IPS DF 19.7 (cell line): Measurements from ENCODE around the gene CCT2.

Experiments
- DNase-seq: peaks from one replicate; pipeline ENCODE4 v3.0.0-alpha.2; 2013; ENCODE audit warnings: low read depth, low spot score

CCT2 gene

DNA sequence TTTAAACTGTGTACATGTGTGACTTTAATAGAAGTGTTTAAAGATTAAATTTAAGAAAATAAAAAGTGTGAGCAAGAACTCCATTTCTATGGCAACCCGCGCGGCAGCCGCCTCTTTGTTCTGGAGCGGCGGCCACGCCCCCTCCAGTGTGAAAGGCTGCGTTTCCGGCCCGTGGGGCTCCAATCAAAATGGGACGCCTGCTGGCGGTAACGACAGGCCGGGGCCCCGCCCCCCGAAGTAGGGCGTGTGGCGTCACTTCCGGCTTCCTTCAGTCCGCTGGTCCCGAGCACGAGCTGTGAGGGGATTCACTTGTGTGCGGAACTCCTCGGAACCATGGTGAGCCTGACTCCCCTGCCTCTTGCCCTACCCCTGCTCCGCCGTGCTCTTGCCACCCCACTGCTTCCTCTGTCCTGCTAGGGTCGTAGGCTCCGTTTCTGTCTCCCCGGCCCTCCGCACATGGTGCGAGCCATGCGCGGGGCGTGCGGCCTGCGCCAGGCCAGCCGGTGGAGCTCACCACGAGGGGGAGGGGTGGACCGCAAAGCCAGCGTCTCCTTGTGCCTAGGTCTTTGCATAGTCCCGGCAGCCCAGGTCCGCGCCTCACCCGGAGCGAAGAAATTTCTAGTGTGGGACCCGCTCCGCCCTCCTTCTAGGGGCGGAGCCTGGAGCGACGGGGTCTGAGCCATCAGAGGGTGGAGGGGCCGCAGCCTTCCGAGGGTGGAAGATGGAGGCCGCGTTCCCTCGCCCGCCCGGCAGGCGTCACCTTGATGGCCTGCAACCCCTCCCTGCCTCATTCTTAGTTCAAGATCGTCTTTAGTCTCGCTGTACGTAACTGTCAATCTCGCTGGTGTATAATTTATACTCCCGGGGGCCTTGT, at the start of gene CCT2:
TSS of gene CCT2 (plus strand) at position 271 of the 874 bp plus-strand sequence. CDS start at position 334, 63 bp downstream.
- peak; percentile 88 for DNase-seq

DNA sequence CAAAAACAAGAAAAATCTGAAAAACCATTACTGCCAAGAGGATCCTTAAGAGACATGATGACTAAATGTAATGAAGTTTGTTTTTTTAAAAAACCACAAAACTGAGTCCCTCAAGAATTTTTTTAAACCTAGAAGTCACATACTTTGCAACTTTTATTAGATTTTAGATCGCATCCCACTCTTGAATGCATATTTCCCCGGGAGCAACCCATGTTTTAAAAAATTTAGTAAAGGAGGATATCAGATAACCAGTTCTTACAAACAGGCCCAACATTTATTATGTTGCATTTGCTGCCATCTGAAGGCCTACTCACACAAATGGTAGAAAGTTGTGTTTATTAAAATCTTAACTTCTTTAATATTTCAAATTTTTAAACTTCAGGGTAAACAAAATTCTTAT, 44.3 kb upstream of the CCT2 start:
- DNase-seq: no peak

DNA sequence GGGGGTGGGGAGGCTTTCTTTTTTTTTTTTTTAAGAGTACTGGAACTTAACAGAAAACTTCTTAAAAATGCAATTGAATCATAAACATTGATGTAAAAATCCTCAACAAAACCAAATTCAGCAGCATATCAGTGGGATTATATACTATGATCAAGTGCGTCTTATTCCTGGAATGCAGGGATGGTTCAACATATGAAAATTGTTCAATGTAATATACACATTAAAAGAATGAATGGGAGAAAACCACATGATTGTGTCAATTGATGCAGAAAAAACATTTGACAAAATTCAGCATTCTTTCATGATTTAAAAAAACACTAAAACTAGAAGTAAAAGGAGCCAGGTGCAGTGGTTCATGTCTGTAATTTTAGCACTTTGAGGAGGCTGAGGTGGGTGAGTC, 41.2 kb upstream of the CCT2 start:
- DNase-seq: no peak

DNA sequence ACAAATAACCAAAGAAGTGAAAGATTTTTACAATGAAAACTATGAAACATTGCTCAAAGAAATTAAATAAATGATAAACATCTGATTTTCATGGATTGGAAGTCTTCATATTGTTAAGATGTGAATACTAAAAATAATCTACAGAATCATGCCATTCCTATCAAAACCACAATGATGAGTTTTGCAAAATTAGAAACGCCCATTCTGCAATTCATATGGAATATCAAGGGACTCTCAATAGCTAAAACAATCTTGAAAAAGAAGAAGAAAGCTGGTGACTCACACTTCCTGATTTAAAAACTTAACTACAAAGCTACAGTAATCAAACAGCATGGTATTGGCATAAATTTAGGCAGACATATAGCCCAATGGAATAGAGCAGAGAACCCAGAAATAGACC, 40.2 kb upstream of the CCT2 start:
- no peak for DNase-seq

DNA sequence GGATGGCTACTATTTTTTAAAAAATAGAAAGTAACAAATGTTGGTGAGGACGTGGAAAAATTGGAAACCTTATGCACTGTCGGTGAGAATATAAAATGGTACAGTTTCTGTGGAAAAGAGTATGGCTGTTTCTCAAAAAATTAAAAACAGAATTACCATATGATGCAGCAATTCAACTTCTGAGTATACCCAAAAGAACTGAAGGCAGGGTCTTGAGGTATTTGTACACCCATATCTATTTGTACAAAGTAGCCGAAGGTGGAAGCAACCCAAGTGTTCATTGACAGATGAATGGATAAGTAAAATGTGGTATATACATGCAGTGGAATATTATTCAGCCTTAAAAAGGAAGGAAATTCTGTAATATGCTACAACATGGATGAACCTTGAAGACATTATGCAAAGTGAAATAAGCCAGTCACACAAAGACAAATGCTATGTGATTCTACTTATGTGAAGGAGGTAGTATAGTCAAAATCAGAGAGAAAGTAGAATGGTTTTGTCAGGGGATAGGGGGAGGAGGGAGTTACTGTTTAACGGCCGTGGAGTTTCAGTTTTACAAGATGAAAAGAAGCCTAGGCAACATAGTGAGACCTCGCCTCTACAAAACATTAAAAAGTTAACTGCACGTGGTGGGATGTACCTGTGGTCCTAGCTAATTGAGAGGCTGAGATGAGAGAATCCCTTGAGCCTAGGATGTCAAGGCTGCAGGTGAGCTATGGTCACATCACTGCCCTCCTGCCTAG, 38.4 kb upstream of the CCT2 start:
- DNase-seq: no peak

DNA sequence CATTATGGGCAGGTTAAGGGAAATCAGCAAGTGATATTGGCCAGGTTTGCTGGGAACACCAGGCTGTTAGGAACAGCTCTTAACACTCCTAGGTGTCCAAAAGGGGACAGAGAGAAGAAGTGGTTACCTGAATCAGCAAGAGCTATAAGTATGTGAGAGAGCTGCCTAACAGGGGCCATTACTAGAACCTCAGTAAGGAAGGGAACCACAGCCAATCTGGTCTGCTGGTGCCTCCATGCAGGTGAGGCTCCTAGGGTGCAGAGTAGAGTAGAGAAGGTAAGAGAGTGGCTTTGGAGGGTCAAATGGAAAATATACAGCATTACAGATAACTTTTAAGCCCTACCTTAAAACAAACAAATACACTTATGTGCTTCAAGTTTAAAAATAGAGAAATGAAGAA, 36.6 kb upstream of the CCT2 start:
- no peak for DNase-seq

DNA sequence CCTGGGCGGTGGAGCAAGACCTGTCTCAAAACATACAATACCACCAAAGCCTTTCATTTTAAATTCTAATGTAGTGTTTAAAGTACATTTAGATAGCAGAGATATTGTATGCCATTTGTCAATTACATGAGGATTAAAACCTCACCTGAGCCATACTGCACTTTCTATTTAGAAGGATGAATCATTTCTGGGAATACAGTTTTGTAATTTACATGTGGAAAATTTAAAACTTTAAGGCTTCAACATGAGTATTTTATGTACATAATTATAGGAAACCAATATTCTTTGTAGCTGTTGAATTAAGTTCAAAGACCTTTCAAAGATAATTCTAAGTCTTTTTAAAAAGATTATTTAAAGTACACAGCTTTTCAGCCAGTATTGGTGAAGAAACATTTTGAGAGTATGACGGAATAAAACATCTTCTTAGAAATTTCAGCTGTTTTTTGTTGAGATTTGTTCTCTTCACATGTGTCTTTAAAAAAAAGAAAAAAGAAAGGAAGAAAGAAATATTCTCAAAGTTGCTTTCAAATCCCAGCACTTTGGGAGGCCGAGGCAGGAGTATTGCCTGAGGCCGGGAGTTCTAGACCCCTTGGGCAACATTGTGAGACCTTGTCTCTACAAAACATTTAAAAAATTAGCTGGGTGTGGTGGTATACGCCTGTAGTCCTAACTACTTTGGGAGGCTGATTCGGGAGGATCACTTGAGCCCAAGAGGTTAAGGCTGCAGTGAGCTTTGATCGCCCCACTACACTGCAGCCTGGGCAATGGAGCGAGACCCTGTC, 34.5 kb upstream of the CCT2 start:
- DNase-seq: no peak

DNA sequence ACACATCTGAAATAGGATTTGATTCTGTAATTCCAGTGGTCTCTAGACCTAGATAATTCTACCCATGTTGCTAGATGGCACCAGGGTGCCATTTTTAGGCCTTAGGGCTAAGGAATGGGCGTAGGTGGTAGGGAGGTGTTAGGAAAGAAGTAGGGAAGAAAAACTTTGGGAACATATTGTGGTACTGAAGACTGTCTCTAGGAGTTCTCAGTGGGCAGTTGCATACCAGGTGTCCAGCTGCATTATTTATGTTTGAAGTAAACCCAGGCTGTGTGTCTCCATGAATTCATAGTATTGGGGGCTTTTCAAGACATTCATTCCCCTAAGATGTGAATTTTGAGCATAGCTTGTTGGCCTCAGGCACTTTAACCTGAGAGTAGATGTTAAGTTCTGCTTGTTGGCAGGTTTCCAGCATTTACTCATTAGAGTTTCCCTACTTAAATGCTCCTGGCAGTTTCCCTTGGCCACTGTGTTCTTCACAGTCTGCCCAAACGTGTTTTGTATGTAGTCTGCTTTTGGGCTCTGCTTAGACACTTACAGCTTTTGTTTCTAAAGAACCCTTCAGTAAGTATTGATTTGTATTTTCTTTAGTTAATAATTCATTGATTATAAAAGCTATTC, 31.5 kb upstream of the CCT2 start:
- DNase-seq: no peak

DNA sequence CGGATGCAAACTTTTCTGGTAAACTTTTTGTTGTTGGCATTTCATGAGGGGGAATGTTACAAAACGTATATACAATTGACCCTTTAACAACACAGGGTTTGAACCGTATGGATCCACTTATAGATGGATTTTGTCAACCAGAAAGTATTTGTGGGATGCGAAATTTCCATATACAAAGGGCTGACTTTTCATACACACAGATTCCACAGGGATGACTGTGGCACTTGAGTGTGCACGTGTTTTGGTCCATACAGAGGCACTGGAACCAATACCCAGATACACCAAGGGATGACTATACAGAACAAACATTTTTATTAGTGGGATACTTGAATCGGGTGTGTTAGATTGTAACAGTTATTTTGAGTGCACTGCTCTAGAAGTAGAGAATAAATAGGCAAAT, 29.8 kb upstream of the CCT2 start:
- no peak for DNase-seq

DNA sequence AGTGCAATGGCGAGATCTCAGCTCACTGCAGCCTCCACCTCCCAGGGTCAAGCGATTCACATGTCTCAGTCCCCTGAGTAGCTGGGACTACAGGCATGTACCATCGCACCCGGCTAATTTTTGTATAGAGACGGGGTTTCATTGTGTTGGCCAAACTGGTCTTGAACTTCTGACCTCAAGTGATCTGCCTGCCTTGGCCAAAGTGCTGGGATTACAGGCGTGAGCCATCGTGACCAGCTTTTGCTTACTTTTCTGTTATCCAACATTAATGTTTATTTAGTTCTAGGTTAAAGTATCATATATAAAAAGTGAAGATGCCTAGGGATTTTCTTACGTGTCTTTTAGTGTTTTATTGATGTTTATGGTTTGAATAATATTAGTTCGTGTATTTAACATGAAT, 28.9 kb upstream of the CCT2 start:
- no peak for DNase-seq

DNA sequence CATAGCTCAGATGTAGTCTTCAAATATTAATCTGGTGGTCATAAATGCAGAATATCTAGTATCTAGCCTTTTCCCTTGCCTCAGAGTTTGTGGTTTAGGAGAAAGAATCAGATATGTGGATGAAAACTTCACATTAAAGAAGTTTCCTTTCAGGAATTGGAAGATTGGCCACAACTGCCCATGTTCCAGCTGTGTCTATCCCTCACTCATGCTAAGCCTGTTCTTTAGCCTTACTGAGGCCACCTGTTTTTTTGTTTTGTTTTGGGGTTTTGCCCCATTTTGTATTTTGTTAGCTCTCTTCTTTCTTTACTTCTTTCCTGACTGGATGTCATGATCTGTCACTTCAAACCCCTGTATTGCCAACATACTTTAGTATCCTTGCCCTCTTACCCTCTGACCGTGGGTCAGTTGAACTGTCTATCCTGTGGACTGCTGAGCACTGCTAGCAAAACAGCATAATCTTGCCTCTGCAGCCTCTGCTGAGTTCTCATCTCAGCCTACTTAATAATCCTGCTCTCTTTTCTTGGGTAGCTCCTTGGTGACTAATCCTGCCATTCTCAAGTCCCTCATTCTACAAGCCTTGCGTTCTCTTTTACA, 22.0 kb upstream of the CCT2 start:
- DNase-seq: no peak

DNA sequence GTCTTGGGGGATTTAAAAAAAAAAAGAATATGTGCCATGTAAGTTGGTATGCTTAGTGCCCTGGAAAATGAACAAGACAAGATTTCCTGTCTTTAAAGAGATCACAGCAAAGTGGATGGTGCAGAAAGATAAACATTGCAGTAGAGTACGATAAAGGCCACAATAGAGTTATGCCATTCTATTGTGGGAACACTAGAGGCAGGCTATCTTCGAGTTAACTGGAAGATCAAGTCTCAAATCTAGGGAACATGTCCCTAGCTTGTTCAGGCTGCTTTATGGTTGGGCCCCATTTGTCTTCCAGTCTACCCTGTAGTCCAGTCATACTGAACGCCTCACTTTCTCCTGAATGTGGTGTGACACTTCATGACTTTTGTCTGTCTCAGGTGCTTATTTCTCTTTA, 18.7 kb upstream of the CCT2 start:
- DNase-seq: no peak

DNA sequence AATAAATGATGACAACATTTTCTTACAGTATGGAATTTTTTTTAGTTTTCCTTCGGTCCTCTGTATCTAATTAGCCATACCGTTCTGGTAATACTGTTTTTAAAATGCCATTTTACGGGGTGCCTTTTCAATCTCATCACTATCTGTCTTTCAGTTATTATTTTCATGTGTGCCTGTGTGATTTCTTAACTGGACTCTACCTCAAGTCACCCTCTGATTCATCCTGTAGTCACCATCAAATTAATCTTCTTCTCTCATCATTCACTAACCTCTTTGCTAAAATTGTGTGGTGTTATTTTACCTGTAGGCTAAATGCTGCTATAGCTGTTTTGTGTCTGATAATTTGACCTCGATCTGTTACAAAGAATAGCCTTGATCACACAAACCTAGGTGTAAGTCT, 16.0 kb upstream of the CCT2 start:
- no peak for DNase-seq

DNA sequence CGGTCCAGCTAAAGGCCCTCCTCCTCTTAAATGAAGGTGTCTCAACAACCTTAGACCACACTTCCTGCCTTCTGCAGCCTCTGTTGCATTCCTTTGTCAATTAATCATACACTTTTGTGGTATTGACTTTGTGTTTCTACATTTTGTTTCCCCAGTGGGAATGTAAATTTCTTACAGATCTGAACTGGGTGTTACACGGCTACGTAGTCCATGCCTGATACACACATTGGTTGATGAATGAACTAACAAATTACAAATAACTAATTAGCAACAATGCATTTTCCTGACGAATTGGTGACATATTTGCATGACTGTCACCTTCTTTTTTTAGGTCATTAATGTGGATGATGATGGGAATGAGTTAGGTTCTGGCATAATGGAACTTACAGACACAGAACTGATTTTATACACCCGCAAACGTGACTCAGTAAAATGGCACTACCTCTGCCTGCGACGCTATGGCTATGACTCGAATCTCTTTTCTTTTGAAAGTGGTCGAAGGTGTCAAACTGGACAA, 15.2 kb upstream of the CCT2 start:
- no peak for DNase-seq

DNA sequence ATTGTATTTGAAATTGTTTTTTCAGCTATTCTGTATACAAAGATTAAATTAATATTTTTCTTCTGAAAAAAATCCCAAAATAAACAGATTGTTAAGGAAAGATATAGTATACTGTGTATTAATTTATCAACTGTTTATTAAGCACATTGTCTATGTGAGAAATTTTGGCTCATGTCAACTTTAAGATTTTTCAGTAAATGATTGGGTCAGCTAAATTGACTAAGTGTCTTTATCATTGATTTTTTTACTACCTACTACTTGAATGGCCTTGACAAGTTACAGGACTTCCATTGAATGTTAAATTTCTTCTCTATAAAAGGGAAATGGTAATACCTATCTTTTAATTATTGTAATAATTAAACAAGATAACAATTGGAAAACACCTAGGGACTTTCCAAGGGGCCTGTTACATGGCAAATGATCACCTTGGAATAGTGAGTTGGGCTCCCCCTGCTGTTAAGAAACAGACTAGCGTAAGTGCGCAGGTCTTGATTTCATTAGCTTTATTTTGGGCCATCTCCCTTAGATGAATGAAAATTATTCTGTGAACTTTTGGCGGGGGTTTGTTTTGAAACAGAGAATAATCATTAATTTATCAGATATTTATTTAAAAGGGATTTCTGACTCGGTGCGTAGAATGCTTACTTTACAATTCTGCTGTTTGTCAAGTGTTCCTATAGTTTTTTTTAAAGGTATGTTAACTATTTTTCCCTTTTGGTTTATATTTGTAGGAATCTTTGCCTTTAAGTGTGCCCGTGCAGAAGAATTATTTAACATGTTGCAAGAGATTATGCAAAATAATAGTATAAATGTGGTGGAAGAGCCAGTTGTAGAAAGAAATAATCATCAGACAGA, 14.5 kb upstream of the CCT2 start:
- DNase-seq: no peak

DNA sequence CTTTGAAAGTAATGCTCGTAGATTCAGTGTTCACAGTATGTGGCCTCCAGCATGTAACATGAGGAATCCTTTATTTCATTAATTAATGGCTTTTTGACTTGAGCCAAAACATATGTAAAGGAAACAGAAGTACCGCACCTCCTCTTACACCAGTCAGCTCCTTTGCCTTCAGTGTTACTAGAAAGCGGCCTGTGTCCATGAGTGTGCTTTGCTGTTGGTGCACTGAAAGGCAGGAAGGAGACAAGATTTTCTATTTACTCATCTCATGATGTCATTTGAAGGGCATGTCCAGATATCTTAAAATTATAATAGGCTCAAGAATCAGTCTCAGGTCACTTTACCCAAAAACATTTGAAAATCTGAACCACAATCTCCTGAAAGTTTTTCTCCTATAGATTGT, 9.9 kb upstream of the CCT2 start:
- no peak for DNase-seq

DNA sequence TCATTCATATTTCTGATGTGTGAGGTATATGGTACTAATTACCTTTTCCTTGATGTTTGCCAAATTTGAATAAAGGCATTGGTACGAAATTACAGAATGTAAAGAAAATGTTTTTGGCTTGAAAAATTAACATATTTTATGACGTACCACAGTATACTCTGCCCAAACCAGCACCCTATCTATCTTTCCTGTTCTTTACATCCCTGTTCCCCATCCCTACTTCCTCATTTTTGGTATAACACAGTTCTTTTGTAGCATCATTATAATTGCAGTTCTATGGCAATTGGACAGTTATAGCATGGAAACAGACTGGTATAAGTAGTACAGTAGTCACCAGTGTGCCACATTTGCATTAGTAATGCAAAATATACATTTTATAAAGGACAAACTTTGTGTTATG, 7.0 kb upstream of the CCT2 start:
- no peak for DNase-seq

DNA sequence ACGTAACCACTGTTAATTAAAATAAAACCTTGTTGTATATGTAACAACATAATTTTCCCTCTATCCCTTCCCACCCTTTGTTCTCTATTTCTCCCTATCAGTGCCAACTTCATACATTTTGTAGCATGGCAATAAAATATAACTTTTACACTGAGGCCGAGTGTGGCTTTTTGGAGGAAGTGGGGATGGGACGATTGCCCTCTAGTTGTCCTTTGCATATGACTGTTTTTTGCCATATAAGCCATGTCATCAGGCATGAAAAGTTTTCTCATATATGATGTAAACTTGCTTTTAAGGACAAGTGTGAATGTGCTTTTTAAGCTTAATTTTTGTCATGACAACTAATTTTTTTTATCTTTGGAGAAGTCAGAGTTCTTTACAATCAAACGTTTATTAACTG, 6.2 kb upstream of the CCT2 start:
- DNase-seq: no peak

DNA sequence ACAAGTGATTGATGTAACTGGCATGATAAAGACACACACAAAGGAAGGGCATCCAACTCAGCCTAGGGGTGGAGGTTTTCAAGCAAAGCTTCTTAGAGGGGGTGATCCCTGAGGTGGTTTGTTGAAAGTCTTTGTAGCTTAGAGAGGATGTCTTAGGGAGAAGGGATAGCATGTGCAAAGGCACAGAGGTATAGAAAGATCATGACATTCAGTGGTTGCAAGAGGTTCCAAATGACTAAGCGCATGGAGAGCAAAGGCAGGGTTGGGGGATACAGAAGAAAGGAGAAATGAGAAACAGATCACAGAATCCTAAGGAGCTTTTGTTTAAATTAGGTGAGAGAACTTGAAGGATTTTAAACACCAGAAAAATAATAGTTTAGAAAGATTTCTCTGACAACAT, 5.2 kb upstream of the CCT2 start:
- no peak for DNase-seq

DNA sequence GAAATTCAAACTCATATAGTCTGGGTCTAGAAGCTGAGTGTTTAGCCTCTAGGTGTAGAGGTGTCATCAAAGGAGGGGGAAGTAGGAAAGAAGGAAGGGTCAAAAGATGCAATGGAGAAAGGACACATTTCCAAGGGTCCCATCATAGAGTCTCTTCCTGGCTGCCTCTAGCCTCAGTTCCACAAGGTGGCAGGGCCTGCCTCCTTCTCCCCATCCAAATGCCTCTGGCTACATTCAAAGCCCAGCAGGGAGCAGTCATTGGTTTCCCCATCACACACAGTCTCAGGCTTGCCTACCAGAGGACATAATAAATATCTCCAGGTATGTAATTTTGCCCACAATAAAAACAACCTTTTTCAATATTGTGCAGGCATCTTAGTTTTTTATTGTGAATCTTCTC, 2.1 kb upstream of the CCT2 start:
- DNase-seq: no peak
